ENCODE results near the gene ICE1. TPM values are rescaled to one million over a fixed set of nuclear protein-coding genes. Genes with fewer than 3 reads are reported as not detected.
A peak's percentile ranks its signal among the peaks of the same experiment; 100 is the strongest.
"Not testable (repeated sequence)": the region's sequence is repeated elsewhere in the genome, so short reads cannot be mapped to it uniquely, and the experiment has no call there.

Gene ICE1
- total and polyA plus RNA-seq, 3 donors from 2014 or later: 13.8 to 35.6 (median 34.5) TPM

DNA sequence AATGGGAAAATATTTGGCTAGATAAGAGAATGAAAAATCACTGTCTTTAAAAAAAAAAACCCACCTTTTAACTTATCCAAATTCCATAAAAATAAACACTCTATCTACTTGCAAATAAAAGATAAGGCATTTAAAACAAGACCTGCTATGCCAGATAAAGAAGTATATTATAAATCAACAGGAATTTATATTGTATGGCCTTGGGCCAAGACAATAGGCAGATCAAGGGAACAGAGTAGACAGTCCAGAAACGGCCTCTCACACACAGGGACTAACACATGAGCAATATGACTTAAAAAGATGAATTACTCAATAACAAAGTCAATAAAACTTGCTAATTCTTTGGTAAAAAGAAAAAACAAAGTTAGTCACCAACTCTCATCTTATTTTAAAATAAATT, 34.7 kb upstream of the ICE1 start:
- Histone ChIP-seq H3K9me3 (no peaks in the 10 kb centered on the region), H3K27me3 (no peaks in the 10 kb centered on the region), H3K36me3 (ENCODE audit: low read depth, missing control alignments) (no peaks in the 10 kb centered on the region), H3K4me1 (no peaks in the 10 kb centered on the region), H3K27ac (no peak overlapping the region), H3K4me3 (no peak overlapping the region)
- intact Hi-C loops (cut with DNase I; ENCODE audit: low total_unique reads): no loop called here
- TF ChIP-seq, protein P1, sequence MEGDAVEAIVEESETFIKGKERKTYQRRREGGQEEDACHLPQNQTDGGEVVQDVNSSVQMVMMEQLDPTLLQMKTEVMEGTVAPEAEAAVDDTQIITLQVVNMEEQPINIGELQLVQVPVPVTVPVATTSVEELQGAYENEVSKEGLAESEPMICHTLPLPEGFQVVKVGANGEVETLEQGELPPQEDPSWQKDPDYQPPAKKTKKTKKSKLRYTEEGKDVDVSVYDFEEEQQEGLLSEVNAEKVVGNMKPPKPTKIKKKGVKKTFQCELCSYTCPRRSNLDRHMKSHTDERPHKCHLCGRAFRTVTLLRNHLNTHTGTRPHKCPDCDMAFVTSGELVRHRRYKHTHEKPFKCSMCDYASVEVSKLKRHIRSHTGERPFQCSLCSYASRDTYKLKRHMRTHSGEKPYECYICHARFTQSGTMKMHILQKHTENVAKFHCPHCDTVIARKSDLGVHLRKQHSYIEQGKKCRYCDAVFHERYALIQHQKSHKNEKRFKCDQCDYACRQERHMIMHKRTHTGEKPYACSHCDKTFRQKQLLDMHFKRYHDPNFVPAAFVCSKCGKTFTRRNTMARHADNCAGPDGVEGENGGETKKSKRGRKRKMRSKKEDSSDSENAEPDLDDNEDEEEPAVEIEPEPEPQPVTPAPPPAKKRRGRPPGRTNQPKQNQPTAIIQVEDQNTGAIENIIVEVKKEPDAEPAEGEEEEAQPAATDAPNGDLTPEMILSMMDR (IDR thresholded peaks at IDR 0.05): no peak
- no peak for TF ChIP-seq POLR2A (IDR thresholded peaks at IDR 0.05)
- 60 to 71% methylated on average over 1 of the region's 1 CpG for whole genome bisulfite sequencing, 2 donors
- DNase-seq: no peak

DNA sequence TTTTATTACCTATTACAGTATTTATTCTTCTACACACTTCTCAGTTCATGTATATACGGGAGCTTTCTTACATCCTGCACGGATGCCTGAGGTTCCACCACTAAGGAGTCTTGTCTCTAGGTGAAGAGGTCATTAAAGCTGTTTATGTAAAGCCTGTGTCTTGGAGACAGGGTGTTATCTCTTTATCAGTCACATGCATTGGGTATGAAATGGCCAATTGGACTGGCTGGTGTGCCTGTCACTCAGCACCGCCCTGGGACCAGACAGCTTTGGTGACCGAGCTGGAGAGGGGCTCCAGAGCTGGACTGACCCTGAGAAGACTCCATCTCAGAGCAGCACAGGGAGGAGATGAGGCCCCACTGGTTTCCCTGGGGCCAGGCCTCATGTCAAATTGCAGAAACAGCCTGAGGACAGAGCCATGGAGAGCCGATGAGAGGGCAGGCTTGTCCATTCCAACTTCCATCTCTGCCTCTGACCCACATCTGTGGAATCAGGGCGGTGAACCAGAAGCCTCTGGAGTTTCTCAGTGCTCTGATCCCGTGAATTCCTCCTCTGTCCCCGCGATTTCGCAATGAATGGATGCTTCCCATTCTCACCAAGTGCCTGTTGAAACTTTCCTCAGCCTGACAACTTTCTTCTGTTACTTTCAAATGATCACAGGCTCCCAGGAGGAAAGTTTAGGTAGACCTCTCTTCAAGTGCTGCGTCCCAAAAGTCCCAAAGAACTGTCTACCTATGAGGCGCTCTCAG, 32.2 kb upstream of the ICE1 start:
- DNase-seq: not testable (repeated sequence)
- WGBS, 2 donors: 90 to 96% methylated on average over 3 to 12 of the region's 12 CpGs

DNA sequence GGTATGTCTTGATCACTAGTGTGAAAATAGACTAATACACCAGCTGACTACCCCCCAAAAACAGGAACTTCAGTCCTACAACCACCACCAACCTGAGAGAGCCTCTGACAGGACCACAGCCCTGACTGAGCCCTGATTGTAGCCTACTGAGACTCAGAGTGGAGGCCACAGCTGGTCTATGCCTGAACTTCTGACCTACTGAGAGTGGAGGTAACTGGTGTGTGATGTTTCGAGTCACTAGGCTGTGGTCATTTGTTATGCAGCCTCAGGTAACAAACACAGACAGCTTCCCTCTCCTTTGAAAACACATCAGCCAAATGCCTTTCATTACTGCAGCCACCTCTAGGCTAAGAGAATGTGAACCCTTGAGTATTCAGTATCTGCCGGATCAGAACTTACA, 30.0 kb upstream of the ICE1 start:
- H3K27me3 ChIP-seq; H3K9me3 ChIP-seq; H3K36me3 ChIP-seq (ENCODE audit: low read depth, missing control alignments); H3K4me3 ChIP-seq; DNase-seq; H3K4me1 ChIP-seq; intact Hi-C loops (cut with DNase I; ENCODE audit: low total_unique reads); H3K27ac ChIP-seq: not testable (repeated sequence)
- 100% methylated on average over 1 to 2 of the region's 2 CpGs for WGBS, 2 donors

More for the DNA sequence above, 32.2 kb upstream of the ICE1 start:
- H3K9me3 ChIP-seq; H3K4me1 ChIP-seq; H3K27ac ChIP-seq; H3K27me3 ChIP-seq; H3K4me3 ChIP-seq; H3K36me3 ChIP-seq (ENCODE audit: low read depth, missing control alignments); intact Hi-C loops (cut with DNase I; ENCODE audit: low total_unique reads): not testable (repeated sequence)

DNA sequence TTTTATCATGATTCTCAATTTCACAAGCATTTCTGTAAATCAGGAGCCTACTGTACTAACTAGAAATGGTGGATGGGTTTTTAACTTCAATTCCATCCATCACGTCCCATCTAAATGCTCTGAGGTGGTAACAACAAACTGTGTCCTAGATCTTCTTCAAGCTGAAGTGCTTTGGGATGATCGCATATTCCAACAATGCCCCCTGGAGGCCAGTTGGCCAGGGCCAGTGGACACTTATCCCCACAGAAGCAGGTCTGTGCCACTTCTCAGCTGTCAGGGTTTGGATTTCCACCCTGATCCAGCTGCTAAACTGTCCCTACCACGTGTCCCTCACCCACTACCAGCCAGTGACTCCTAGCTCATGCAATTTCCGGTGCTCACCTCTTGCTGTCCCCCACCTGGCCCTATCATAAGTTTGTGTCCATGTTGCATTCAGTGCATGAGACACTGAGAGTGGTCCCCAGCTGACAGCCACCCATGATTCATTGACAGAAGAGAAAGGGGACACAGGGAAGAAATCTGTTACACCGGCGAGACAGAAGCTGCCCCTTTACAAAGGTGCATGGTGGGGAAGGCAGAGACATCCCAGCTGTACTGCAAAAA, 28.0 kb upstream of the ICE1 start:
- intact Hi-C loops (cut with DNase I; ENCODE audit: low total_unique reads); H3K9me3 ChIP-seq; H3K27me3 ChIP-seq; H3K27ac ChIP-seq; H3K36me3 ChIP-seq (ENCODE audit: low read depth, missing control alignments); H3K4me3 ChIP-seq; H3K4me1 ChIP-seq: not testable (repeated sequence)
- DNase-seq: peak; percentile 80
- TF ChIP-seq, protein P1 (IDR thresholded peaks at IDR 0.05): peak in 2 of 3 experiments; percentile 35 to 51
- WGBS, 2 donors: 72 to 76% methylated on average over 4 to 6 of the region's 6 CpGs

DNA sequence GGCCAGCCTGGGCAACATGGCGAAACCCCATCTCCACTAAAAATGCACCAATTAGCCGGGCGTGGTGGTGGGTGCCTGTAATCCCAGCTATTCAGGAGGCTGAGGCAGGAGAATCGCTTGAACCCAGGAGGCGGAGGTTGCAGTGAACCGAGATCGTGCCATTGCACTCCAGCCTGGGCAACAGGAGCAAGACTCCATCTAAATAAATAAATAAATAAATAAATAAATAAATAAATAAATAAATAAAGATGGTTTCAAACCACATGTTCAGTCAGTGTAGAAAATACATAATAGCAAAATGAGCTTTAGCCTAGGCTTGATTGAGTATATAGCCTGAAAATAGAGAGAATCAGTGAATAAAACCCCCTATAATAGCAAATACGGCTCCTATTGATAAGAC, 27.4 kb upstream of the ICE1 start:
- H3K27ac ChIP-seq; H3K4me1 ChIP-seq; H3K9me3 ChIP-seq; H3K27me3 ChIP-seq; H3K4me3 ChIP-seq; intact Hi-C loops (cut with DNase I; ENCODE audit: low total_unique reads); DNase-seq; H3K36me3 ChIP-seq (ENCODE audit: low read depth, missing control alignments): not testable (repeated sequence)
- WGBS, 2 donors: 82 to 95% methylated on average over 7 to 8 of the region's 8 CpGs

DNA sequence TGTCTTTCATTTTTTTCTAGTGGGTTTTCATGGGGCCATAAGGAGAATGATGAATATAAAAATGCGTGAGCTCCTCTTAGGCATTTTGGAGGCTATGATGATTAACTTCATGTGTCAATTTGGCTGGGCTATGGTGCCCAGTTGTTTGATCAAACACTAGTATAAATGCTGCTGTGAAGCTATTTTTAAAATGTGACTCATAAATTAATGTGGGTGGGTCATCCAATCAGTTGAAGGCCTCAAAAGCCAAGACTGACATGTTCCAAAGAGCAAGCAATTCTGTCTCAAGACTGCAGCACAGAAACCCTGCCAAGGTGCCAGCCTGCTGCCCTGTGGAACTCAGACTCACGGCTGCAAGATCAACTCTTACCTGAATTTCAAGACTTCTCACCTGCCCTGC, 24.4 kb upstream of the ICE1 start:
- H3K27me3 ChIP-seq: no peaks in the 10 kb centered on the region
- intact Hi-C loops (cut with DNase I; ENCODE audit: low total_unique reads): no loop called here
- no peaks in the 10 kb centered on the region for H3K36me3 ChIP-seq (ENCODE audit: low read depth, missing control alignments)
- no peaks in the 10 kb centered on the region for H3K4me1 ChIP-seq
- no peak overlapping the region for H3K4me3 ChIP-seq
- DNase-seq: no peak
- TF ChIP-seq POLR2A (IDR thresholded peaks at IDR 0.05): no peak
- TF ChIP-seq, protein P1 (IDR thresholded peaks at IDR 0.05): no peak
- H3K9me3 ChIP-seq: no peaks in the 10 kb centered on the region
- H3K27ac ChIP-seq: no peak overlapping the region
- 84 to 99% methylated on average over 2 of the region's 2 CpGs for WGBS, 2 donors

All from testis (tissue), 3 donors.